ENCODE data around the gene FXYD2. TPM values are rescaled to one million over a fixed set of nuclear protein-coding genes. Genes with fewer than 3 reads are reported as not detected.

The FXYD2 gene
- total RNA-seq, 3 donors from 2014 or later (not counting 1 experiment from before 2014, with no cell fraction given): 0.75 to 0.78 TPM; not detected in 1

GRCh38 chr11:117826832-117827231 lies 2.3 kb upstream of the FXYD2 start:
- Mint-ChIP-seq H3K27me3 (ENCODE audit: low read depth in 2 of 2) (peaks cover 7 to 12% of the 10 kb centered on the region in 2 donors), H3K27ac (no peak overlapping the region), H3K9me3 (no peaks in the 10 kb centered on the region), H3K4me3 (no peak overlapping the region), H3K36me3 (no peaks in the 10 kb centered on the region), H3K4me1 (peaks cover 10 to 45% of the 10 kb centered on the region in 2 donors)
- no peak for TF ChIP-seq CTCF (IDR thresholded peaks at IDR 0.05)
- intact Hi-C loops (cut with micrococcal nuclease): no loop called here
- Histone ChIP-seq H3K4me1 (ENCODE audit: control insufficient read depth, insufficient read depth, low read length) (peaks cover 79% of the 10 kb centered on the region), H3K27me3 (ENCODE audit: control insufficient read depth, insufficient read depth, low read length) (peaks cover 1% of the 10 kb centered on the region), H3K9me3 (ENCODE audit: control insufficient read depth, insufficient read depth, low read length) (no peaks in the 10 kb centered on the region), H3K4me3 (ENCODE audit: low read length) (no peak overlapping the region), H3K27ac (ENCODE audit: low read length) (no peak overlapping the region), H3K36me3 (ENCODE audit: control insufficient read depth, insufficient read depth, low read length) (no peaks in the 10 kb centered on the region)
- no peak for DNase-seq
- ATAC-seq: no peak
- 86% methylated on average over 3 of the region's 3 CpGs for WGBS (ENCODE audit: insufficient coverage)

GRCh38 chr11:117826190-117826570 lies 1.6 kb upstream of the FXYD2 start:
- 76% methylated on average over 10 of the region's 10 CpGs for WGBS (ENCODE audit: insufficient coverage)
- peaks cover 10 to 45% of the 10 kb centered on the region in 2 donors for H3K4me1 Mint-ChIP-seq

DNA sequence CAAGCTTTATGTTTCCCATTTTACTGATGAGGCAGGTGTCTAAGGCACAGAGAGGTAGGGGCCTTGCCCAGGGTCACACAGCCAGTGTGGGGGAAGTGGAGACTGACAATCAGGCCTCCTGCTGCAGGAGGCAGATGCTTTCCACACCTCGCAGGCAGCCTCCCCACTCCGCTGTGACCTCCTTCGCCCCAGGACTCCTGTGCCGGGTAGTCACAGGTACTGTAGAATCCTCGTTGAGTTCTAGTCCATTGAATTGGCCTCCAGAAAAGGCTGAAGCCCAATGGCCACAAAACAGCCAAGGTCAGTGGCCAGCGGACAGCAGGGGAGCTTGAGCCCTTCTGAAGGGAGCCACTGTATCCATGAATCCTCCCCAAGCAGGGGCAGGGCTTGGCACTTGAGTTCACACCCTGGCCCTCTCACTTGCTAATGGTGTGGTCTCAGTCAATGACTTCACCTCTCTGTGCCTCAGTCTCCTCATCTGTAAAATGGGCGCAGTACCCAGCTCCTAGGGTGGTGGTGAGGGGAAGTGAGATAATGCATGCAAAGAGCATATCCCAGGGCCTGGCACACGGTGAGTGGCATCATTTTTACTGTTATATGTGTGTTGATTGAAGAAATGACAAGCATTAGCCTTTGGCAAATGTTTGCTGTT lies 1.1 kb upstream of the FXYD2 start:
- H3K27ac Mint-ChIP-seq: peak overlapping the region in 1 of 2 donors; percentile 57
- ATAC-seq (no peak), DNase-seq (no peak)
- no peaks in the 10 kb centered on the region for H3K36me3 Mint-ChIP-seq
- WGBS (ENCODE audit: insufficient coverage): 94% methylated on average over 8 of the region's 8 CpGs
- no peak overlapping the region for H3K4me3 Mint-ChIP-seq
- H3K4me1 Mint-ChIP-seq: peaks cover 10 to 41% of the 10 kb centered on the region in 2 donors
- Histone ChIP-seq H3K4me1 (ENCODE audit: control insufficient read depth, insufficient read depth, low read length) (peaks cover 74% of the 10 kb centered on the region), H3K27ac (ENCODE audit: low read length) (no peak overlapping the region), H3K9me3 (ENCODE audit: control insufficient read depth, insufficient read depth, low read length) (no peaks in the 10 kb centered on the region), H3K4me3 (ENCODE audit: low read length) (no peak overlapping the region), H3K36me3 (ENCODE audit: control insufficient read depth, insufficient read depth, low read length) (no peaks in the 10 kb centered on the region), H3K27me3 (ENCODE audit: control insufficient read depth, insufficient read depth, low read length) (peaks cover 2% of the 10 kb centered on the region)
- peaks cover 4 to 12% of the 10 kb centered on the region in 2 donors for H3K27me3 Mint-ChIP-seq (ENCODE audit: low read depth in 2 of 2)
- H3K9me3 Mint-ChIP-seq: no peaks in the 10 kb centered on the region
- TF ChIP-seq CTCF (IDR thresholded peaks at IDR 0.05): no peak
- intact Hi-C loops (cut with micrococcal nuclease): no loop called here

More at GRCh38 chr11:117826190-117826570, 1.6 kb upstream of the FXYD2 start:
- H3K4me1 ChIP-seq (ENCODE audit: control insufficient read depth, insufficient read depth, low read length): peaks cover 79% of the 10 kb centered on the region
- no peaks in the 10 kb centered on the region for H3K9me3 ChIP-seq (ENCODE audit: control insufficient read depth, insufficient read depth, low read length)
- no peak overlapping the region for H3K4me3 ChIP-seq (ENCODE audit: low read length)
- Mint-ChIP-seq H3K27ac (no peak overlapping the region), H3K36me3 (no peaks in the 10 kb centered on the region), H3K4me3 (no peak overlapping the region), H3K9me3 (no peaks in the 10 kb centered on the region), H3K27me3 (ENCODE audit: low read depth in 2 of 2) (peaks cover 7 to 12% of the 10 kb centered on the region in 2 donors)
- intact Hi-C loops (cut with micrococcal nuclease): no loop called here
- H3K27ac ChIP-seq (ENCODE audit: low read length): no peak overlapping the region
- ATAC-seq (no peak), DNase-seq (no peak)
- H3K36me3 ChIP-seq (ENCODE audit: control insufficient read depth, insufficient read depth, low read length): no peaks in the 10 kb centered on the region
- no peak for TF ChIP-seq CTCF (IDR thresholded peaks at IDR 0.05)
- peaks cover 2% of the 10 kb centered on the region for H3K27me3 ChIP-seq (ENCODE audit: control insufficient read depth, insufficient read depth, low read length)

Measured in natural killer cell (primary cell).